HepG2 (cell line): ENCODE results near the gene NUDT8. TPM values are rescaled to one million over a fixed set of nuclear protein-coding genes. Genes with fewer than 3 reads are reported as not detected.

Experiments
- AGO1 ChIP-seq: fragments of 200-400 bp; formaldehyde crosslinking; IDR thresholded peaks from 2 replicates; pipeline ENCODE4 v1.6.1; 2017; ENCODE audit warnings: mild to moderate bottlenecking, low read depth, low read length, moderate library complexity; ENCODE audit not compliant: poor library complexity, severe bottlenecking
- DR1 ChIP-seq: sonication (generic); formaldehyde crosslinking; IDR thresholded peaks from 2 replicates; pipeline ENCODE4 v1.8.0; 2021; ENCODE audit warnings: mild to moderate bottlenecking, missing genetic modification reagents, inconsistent platforms
- HNF4G ChIP-seq, 2 experiments: sonication (generic) in 1 of 2; formaldehyde crosslinking in 1 of 2; IDR thresholded peaks; 2 replicates each; pipeline versions ENCODE4 v1.4.0 to v1.6.1; 2011 to 2020; ENCODE audit warnings: borderline replicate concordance in 2 of 2, low read depth in 2 of 2, mild to moderate bottlenecking in 2 of 2, low read length in 1 of 2, missing genetic modification reagents in 1 of 2, moderate library complexity in 1 of 2
- HNRNPLL ChIP-seq: fragments of 200-400 bp; formaldehyde crosslinking; IDR thresholded peaks from 2 replicates; pipeline ENCODE4 v1.6.1; 2017; ENCODE audit warnings: mild to moderate bottlenecking, low read depth, low read length; ENCODE audit not compliant: poor library complexity, severe bottlenecking
- PCBP1 ChIP-seq: fragments of 200-400 bp; formaldehyde crosslinking; IDR thresholded peaks from 2 replicates; pipeline ENCODE4 v1.6.1; 2017; ENCODE audit warnings: mild to moderate bottlenecking, low read depth, low read length, borderline replicate concordance
- PHF21A ChIP-seq: sonication (generic); formaldehyde crosslinking; IDR thresholded peaks from 2 replicates; pipeline ENCODE4 v1.5.0; 2020; ENCODE audit warnings: mild to moderate bottlenecking, missing genetic modification reagents
- PLRG1 ChIP-seq: fragments of 450-650 bp; conservative IDR thresholded peaks from 2 replicates; pipeline ENCODE4 v1.6.1; 2016
- PLSCR1 ChIP-seq: sonication (generic); formaldehyde crosslinking; IDR thresholded peaks from 2 replicates; pipeline ENCODE4 v1.5.0; 2020; ENCODE audit warnings: missing genetic modification reagents, mild to moderate bottlenecking, borderline replicate concordance
- REL ChIP-seq: sonication (generic); formaldehyde crosslinking; conservative IDR thresholded peaks from 2 replicates; pipeline ENCODE4 v1.8.0; 2022; ENCODE audit warnings: mild to moderate bottlenecking, missing genetic modification reagents, moderate library complexity
- RNF2 ChIP-seq: fragments of 450-650 bp; conservative IDR thresholded peaks from 2 replicates; pipeline ENCODE4 v1.6.1; 2016; ENCODE audit warnings: low read depth
- SSRP1 ChIP-seq: IDR thresholded peaks from 2 replicates; pipeline ENCODE4 v1.6.1; 2016; ENCODE audit warnings: control low read depth
- TAF15 ChIP-seq: fragments of 200-400 bp; formaldehyde crosslinking; IDR thresholded peaks from one replicate; pipeline ENCODE4 v1.6.1; 2018; ENCODE audit warnings: mild to moderate bottlenecking, low read depth, low read length; ENCODE audit not compliant: poor library complexity, severe bottlenecking
- TEAD2 ChIP-seq: sonication (generic); formaldehyde crosslinking; IDR thresholded peaks from 2 replicates; pipeline ENCODE4 v1.9.0; 2021; ENCODE audit warnings: missing genetic modification reagents
- U2AF1 ChIP-seq: fragments of 200-400 bp; formaldehyde crosslinking; optimal IDR thresholded peaks from 2 replicates; pipeline ENCODE3; 2017; ENCODE audit warnings: mild to moderate bottlenecking, low read depth, low read length
- ZMYM3 ChIP-seq: sonication (generic); formaldehyde crosslinking; IDR thresholded peaks from 2 replicates; pipeline ENCODE4 v1.5.1; 2020; ENCODE audit warnings: mild to moderate bottlenecking, missing genetic modification reagents
- ZNF17 ChIP-seq: sonication (generic); formaldehyde crosslinking; IDR thresholded peaks from 2 replicates; pipeline ENCODE4 v1.5.0; 2020; ENCODE audit warnings: mild to moderate bottlenecking, missing genetic modification reagents
- ZNF292 ChIP-seq: sonication (generic); formaldehyde crosslinking; IDR thresholded peaks from 2 replicates; pipeline ENCODE4 v1.8.1; 2022; ENCODE audit warnings: mild to moderate bottlenecking, low read depth, missing genetic modification reagents, borderline replicate concordance
- ZNF510 ChIP-seq: sonication (generic); formaldehyde crosslinking; IDR thresholded peaks from 2 replicates; pipeline ENCODE4 v1.4.0; 2020; ENCODE audit warnings: low read depth, mild to moderate bottlenecking, missing genetic modification reagents
- ZNF569 ChIP-seq: sonication (generic); formaldehyde crosslinking; IDR thresholded peaks from 2 replicates; pipeline ENCODE4 v1.5.0; 2020; ENCODE audit warnings: mild to moderate bottlenecking, missing genetic modification reagents, moderate library complexity, borderline replicate concordance
- ZNF652 ChIP-seq: IDR thresholded peaks from 2 replicates; pipeline ENCODE4 v1.6.1; 2016; ENCODE audit warnings: low read depth, borderline replicate concordance
- polyA plus RNA-seq, 8 experiments: library from polyadenylated mRNA; depleted of rRNA in 3 of 8; stranded (reverse) in 7 of 8; unstranded in 1 of 8; fragments of >200 nt; fragmentation: Illumina TruSeq in 4 of 8; extraction: Trizol in 4 of 8; gene quantifications; 2 replicates each; pipeline versions ENCODE4 v1.2.1 to v1.2.3, GENCODE V29; 2011 to 2016; ENCODE audit warnings: low read depth in 4 of 8, missing spikeins in 1 of 8, mixed read lengths in 1 of 8; ENCODE audit not compliant: insufficient read depth in 1 of 8
- total RNA-seq, 5 experiments: library from RNA; depleted of rRNA; stranded (reverse); fragments of >200 nt; fragmentation: Illumina TruSeq; extraction: Trizol; gene quantifications; 2 replicates each; pipeline ENCODE4 v1.2.3, GENCODE V29; 2016; ENCODE audit warnings: low read depth in 1 of 5
- TF ChIP-seq, protein P1 (sequence below): sonication (generic); formaldehyde crosslinking; IDR thresholded peaks from 2 replicates; pipeline ENCODE4 v1.4.0; 2020; ENCODE audit warnings: missing genetic modification reagents, borderline replicate concordance
- TF ChIP-seq, protein P2 (sequence below): sonication (generic); formaldehyde crosslinking; conservative IDR thresholded peaks from 2 replicates; pipeline ENCODE4 v1.8.0; 2022; ENCODE audit warnings: mild to moderate bottlenecking, moderate library complexity, missing genetic modification reagents
- TF ChIP-seq, protein P3 (sequence below): sonication (generic); formaldehyde crosslinking; IDR thresholded peaks from 2 replicates; pipeline ENCODE4 v1.5.0; 2020; ENCODE audit warnings: mild to moderate bottlenecking, missing genetic modification reagents, moderate library complexity

Gene NUDT8
- total and polyA plus RNA-seq, 2 of the 13 experiments (the other 11 are each of a cell fraction or from before 2014, with no cell fraction given) = 6.7 to 25.8 TPM

- TF ChIP-seq, protein P1, sequence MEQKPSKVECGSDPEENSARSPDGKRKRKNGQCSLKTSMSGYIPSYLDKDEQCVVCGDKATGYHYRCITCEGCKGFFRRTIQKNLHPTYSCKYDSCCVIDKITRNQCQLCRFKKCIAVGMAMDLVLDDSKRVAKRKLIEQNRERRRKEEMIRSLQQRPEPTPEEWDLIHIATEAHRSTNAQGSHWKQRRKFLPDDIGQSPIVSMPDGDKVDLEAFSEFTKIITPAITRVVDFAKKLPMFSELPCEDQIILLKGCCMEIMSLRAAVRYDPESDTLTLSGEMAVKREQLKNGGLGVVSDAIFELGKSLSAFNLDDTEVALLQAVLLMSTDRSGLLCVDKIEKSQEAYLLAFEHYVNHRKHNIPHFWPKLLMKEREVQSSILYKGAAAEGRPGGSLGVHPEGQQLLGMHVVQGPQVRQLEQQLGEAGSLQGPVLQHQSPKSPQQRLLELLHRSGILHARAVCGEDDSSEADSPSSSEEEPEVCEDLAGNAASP (CRISPR knock-in tag) = peak; percentile 52; the same call in 1 of the 2 replicates
- TF ChIP-seq TEAD2 (no peak), AGO1 (peak; percentile 31), ZNF510 (CRISPR knock-in tag) (peak; percentile 89; the same call in 1 of the 2 replicates), PLRG1 (no peak), DR1 (CRISPR knock-in tag) (no peak; the same call in 1 of the 2 replicates), HNF4G (IDR thresholded peaks at IDR 0.05; ENCODE audit: borderline replicate concordance, low read depth, low read length) (no peak), HNF4G (CRISPR knock-in tag; IDR thresholded peaks at IDR 0.05; ENCODE audit: borderline replicate concordance, low read depth) (no peak; the same call in 1 of the 2 replicates), ZNF17 (CRISPR knock-in tag) (no peak), U2AF1 (no peak), RNF2 (peak; percentile 79; the same call in 1 of the 2 replicates), ZNF569 (no peak), PHF21A (CRISPR knock-in tag) (0 out of 2 replicates have a peak, but pooled peaks have one; percentile 60), HNRNPLL (peak; percentile 14), ZMYM3 (CRISPR knock-in tag) (peak; percentile 96), ZNF652 (CRISPR knock-in tag) (no peak), TAF15 (no peak), ZNF292 (CRISPR knock-in tag) (no peak), SSRP1 (CRISPR knock-in tag) (no peak), PCBP1 (no peak), REL (CRISPR knock-in tag) (peak; percentile 77; the same call in 1 of the 2 replicates), PLSCR1 (CRISPR knock-in tag) (no peak)
- TF ChIP-seq, protein P2, sequence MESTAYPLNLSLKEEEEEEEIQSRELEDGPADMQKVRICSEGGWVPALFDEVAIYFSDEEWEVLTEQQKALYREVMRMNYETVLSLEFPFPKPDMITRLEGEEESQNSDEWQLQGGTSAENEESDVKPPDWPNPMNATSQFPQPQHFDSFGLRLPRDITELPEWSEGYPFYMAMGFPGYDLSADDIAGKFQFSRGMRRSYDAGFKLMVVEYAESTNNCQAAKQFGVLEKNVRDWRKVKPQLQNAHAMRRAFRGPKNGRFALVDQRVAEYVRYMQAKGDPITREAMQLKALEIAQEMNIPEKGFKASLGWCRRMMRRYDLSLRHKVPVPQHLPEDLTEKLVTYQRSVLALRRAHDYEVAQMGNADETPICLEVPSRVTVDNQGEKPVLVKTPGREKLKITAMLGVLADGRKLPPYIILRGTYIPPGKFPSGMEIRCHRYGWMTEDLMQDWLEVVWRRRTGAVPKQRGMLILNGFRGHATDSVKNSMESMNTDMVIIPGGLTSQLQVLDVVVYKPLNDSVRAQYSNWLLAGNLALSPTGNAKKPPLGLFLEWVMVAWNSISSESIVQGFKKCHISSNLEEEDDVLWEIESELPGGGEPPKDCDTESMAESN (CRISPR knock-in tag) = peak; percentile 81
- TF ChIP-seq, protein P3, sequence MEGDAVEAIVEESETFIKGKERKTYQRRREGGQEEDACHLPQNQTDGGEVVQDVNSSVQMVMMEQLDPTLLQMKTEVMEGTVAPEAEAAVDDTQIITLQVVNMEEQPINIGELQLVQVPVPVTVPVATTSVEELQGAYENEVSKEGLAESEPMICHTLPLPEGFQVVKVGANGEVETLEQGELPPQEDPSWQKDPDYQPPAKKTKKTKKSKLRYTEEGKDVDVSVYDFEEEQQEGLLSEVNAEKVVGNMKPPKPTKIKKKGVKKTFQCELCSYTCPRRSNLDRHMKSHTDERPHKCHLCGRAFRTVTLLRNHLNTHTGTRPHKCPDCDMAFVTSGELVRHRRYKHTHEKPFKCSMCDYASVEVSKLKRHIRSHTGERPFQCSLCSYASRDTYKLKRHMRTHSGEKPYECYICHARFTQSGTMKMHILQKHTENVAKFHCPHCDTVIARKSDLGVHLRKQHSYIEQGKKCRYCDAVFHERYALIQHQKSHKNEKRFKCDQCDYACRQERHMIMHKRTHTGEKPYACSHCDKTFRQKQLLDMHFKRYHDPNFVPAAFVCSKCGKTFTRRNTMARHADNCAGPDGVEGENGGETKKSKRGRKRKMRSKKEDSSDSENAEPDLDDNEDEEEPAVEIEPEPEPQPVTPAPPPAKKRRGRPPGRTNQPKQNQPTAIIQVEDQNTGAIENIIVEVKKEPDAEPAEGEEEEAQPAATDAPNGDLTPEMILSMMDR = peak; percentile 90
Measured at GRCh38 chr11:67629386-67630227, at the start of gene NUDT8 (continued).
